DMS114 treated with DMSO at 0.1 percent for 48 hours (cell line): ENCODE measurements around the gene SULT1A3.
"Not testable (repeated sequence)": the region's sequence is repeated elsewhere in the genome, so short reads cannot be mapped to it uniquely, and the experiment has no call there.

Experiments used
- DNase-seq: peaks from one replicate; lab custom pipeline; 2025; ENCODE audit not compliant: unreplicated experiment; lab: John Stamatoyannopoulos, UW

Gene SULT1A3

DNA sequence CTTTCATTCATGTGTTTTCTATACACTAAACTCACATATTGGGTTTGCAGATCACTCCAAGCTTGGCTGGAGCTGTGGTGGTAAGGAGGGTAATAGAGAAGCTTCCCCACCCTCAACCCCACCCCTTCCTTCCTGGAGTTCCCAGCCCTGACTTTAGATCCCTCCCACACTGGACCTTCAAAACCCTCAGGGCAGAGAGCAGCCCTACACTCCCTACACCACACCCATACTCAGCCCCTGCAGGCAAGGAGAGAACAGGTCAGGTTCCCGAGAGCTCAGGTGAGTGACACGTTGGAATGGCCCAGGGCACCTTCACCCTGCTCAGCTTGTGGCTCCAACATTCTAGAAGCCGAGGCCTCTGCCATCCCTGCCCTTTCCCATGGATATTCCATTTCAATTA, at the start of gene SULT1A3:
SULT1A3 (plus strand) TSS at position 207 of the 400 bp plus-strand sequence. CDS start 1,474 bp downstream, outside the sequence.
- DNase-seq: not testable (repeated sequence)

DNA sequence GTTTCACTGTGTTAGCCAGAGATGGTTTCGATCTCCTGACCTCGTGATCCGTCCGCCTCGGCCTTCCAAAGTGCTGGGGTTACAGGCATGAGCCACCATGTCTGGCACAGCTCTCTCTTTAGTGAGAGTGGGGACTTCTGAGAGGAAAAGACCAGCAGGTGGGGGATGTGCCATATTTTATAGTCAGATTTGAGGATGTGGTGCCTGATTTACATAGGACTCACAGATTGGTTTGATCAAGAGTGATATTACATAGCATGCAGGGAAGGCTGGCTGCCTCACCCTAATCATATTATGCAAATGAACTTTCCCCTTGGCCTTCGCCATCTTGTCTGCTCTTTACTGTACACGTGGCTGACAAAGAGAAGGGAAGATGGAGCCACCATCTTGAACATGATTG, 48.0 kb upstream of the SULT1A3 start:
- DNase-seq: no peak

DNA sequence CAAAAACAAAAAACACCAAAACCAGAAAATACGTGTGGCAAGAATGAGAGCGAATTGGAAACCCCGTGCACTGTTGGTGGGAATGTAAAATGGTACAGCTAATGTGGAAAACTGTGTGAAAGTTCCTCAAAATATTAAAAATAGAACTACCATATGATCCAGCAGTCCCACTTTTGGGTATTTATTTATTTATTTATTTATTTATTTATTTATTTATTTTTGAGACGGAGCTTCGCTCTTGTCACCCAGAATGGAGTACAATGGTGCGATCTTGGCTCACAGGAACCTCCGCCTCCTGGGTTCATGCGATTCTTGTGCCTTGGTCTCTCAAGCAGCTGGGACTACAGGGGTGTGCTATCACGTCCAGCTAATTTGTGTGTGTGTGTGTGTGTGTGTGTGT, 46.5 kb upstream of the SULT1A3 start:
- no peak for DNase-seq

DNA sequence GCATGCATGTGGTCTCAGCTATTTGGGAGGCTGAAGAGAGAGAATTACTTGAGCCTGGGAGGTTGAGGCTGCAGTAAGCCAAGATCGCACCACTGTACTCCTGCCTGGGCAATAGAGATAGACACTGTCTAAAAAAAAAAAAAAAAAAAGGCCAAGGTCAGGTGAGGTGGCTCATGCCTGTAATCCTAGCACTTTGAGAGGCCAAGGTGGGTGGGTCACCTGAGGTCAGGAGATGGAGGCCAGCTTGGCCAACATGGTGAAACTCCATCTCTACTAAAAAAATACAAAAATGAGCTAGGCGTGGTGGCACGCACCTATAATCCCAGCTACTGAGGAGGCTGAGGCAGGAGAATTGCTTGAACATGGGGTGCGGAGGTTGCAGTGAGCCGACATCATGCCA, 43.9 kb upstream of the SULT1A3 start:
- no peak for DNase-seq

DNA sequence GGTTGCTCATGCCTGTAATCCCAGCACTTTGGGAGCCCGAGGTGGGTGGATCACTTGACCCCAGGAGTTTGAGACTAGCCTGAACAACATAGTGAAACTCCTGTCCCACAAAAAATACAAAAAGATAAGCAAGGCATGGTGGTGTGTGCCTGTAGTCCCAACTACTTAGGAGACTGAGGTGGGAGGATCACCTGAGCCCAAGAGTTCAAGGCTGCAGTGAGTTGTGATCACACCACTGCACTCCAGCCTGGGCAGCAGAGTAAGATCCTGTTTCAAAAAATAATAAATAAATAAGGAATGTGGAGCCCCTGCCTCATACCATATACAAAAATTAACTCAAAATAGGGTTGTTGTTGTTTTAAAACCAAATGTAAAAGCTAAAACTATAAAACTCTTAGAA, 41.8 kb upstream of the SULT1A3 start:
- no peak for DNase-seq

DNA sequence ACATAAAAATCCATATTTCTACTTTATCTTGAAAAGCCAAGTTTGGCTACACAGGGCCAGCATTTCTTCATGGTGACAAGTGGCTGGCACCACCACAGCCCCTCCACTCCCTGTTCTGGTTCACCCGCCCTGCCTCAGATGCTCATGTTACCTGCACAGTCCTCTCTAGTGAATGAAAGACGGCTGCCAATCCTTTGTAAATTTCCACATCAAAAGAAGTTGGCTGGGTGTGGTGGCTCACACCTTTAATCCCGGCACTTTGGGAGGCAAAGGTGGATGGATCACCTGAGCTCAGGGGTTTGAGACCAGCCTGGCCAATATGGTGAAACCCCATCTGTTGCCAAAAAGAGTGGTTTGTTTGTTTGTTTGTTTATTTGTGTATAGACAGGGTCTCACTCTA, 35.5 kb upstream of the SULT1A3 start:
- no peak for DNase-seq

DNA sequence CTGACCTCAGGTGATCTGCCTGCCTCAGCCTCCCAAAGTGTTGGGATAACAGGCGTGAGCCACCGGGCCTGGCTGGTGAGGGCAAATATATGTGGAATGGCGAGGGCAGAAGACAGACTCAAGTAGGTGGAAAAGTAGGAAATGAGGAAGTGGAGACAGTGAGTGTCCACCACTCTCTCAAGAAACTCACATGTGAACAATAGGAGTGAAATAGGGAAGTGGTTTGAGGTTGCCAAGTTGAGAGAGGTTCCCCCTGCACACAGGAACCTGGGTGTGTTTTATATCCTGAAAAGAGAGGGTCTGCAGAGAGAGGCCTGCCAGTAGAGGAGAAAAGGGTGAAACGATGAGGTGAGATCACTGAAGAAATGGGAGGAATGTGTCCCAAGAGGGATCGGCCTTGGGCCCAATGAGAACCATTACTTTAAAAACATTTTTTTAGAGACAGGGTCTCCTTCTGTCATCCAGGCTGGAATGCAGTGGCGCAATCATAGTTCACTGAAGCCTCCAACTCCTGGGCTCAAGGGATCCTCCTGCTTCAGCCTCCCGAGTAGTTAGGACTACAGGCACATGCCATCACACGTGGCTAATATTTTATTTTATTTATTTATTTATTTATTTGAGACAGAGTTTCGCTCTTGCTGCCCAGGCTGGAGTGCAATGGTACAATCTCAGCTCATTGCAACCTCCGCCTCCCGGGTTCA, 32.7 kb upstream of the SULT1A3 start:
- no peak for DNase-seq

DNA sequence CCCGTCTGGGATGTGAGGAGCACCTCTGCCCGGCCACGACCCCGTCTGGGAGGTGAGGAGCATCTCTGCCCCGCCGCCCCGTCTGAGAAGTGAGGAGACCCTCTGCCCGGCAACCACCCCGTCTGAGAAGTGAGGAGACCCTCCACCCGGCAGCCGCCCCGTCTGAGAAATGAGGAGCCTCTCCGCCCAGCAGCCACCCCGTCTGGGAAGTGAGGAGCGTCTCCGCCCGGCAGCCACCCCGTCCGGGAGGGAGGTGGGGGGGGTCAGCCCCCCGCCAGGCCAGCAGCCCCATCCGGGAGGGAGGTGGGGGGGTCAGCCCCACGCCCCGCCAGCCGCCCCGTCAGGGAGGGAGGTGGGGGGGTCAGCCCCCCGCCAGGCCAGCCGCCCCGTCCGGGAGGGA, 30.3 kb upstream of the SULT1A3 start:
- not testable (repeated sequence) for DNase-seq

DNA sequence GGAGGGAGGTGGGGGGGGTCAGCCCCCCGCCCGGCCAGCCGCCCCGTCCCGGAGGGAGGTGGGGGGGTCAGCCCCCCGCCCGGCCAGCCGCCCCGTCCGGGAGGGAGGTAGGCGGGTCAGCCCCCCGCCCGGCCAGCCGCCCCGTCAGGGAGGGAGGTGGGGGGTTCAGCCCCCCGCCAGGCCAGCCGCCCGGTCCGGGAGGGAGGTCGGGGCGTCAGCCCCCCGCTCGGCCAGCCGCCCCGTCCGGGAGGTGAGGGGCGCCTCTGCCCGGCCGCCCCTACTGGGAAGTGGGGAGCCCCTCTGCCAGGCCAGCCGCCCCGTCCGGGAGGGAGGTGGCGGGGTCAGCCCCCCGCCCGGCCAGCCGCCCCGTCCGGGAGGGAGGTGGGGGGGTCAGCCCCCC, 29.6 kb upstream of the SULT1A3 start:
- DNase-seq: not testable (repeated sequence)

DNA sequence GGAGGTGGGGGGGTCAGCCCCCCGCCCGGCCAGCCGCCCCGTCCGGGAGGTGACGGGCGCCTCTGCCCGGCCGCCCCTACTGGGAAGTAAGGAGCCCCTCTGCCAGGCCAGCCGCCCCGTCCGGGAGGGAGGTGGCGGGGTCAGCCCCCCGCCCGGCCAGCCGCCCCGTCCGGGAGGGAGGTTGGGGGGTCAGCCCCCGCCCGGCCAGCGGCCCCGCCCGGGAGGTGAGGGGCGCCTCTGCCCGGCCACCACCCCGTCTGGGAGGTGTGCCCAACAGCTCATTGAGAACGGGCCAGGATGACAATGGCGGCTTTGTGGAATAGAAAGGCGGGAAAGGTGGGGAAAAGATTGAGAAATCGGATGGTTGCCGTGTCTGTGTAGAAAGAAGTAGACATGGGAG, 28.9 kb upstream of the SULT1A3 start:
- DNase-seq: not testable (repeated sequence)

DNA sequence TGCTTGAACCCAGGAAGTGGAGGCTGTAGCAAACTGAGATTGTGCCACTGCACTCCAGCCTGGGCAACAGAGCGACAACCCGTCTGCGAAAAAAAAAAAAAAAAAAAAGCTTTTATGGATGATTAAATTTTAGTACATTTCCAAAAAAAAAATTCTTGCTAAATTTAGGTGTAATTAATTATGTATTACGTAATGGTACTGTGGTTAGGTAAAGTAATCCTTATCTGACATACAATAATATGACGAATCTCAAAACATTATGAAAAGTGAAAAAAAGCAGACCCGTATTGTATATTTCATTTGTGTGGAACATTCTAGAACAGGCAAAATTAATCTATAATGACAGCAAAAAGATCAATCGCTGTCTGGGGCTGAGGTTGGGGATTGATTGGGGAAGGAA, 26.0 kb upstream of the SULT1A3 start:
- no peak for DNase-seq

DNA sequence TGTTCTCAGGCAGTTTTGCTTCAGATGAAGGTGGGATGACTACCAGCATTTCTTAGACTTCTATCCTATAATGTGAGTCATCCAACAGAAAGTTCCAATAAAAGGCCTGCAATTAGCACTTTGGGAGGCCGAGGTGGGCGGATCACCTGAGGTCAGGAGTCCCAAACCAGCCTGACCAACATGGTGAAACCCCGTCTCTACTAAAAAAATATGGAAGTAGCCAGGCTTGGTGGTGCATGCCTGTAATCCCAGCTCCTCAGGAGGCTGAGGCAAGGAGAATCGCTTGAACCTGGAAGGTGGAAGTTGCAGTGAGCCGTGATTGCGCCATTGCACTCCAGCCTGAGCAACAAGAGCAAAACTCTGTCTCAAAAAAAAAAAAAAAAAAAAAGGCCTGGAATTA, 22.2 kb upstream of the SULT1A3 start:
- not testable (repeated sequence) for DNase-seq

DNA sequence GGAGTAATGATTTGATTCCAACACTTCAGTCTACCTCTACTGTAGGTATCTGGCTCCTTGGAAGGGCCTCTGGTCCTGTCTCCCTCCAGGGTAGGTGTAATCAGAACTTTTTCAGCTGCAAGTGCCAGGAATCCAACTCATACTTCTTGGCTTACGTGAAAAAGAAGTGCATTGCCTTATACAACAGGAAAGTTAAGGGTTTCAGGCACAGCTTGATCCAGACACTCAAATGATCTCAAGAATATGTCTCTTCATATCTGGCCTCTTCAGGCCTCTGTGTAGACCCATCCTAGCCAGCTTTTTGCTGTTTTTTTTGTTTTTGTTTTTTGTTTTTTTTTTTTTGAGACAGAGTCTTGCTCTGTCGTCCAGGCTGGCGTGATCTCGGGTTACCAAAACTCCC, 19.9 kb upstream of the SULT1A3 start:
- no peak for DNase-seq

DNA sequence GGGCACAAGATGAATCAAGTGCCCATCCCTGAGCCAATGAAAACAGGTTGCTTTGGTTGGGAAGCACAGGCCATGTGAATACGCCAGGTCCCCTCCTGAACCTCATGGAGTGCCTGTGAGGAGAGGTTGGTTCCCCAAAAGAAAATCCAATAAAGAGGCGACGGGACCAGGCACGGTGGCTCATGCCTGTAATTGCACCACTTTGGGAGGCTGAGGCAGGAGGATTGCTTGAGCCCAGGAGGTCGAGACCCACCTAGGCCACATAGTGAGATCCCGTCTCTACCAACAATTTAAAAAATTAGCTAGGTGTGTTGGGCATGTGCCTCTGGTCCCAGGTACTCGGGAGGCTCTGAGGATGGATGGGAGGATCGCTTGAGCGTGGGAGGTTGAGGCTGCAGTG, 19.1 kb upstream of the SULT1A3 start:
- no peak for DNase-seq

DNA sequence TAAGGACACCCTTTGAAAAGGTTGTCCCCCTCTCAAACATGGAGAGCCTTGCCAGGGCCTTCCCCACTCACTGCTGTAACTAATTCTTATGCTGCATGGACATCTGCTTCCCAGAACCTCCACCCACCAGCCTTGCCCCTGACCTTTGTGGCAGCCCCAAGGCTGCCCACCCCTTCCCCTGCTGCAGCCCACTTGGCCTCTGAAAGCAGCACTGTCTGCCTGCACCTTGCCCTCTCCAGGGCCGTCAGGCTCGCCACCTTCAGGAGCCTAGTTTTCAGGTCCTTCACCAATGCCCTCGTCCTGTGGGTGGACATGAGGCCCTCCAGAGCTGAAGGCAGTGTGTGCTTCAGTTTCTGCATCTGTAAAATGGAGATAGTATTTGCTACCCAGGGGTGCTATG, 18.3 kb upstream of the SULT1A3 start:
- no peak for DNase-seq

DNA sequence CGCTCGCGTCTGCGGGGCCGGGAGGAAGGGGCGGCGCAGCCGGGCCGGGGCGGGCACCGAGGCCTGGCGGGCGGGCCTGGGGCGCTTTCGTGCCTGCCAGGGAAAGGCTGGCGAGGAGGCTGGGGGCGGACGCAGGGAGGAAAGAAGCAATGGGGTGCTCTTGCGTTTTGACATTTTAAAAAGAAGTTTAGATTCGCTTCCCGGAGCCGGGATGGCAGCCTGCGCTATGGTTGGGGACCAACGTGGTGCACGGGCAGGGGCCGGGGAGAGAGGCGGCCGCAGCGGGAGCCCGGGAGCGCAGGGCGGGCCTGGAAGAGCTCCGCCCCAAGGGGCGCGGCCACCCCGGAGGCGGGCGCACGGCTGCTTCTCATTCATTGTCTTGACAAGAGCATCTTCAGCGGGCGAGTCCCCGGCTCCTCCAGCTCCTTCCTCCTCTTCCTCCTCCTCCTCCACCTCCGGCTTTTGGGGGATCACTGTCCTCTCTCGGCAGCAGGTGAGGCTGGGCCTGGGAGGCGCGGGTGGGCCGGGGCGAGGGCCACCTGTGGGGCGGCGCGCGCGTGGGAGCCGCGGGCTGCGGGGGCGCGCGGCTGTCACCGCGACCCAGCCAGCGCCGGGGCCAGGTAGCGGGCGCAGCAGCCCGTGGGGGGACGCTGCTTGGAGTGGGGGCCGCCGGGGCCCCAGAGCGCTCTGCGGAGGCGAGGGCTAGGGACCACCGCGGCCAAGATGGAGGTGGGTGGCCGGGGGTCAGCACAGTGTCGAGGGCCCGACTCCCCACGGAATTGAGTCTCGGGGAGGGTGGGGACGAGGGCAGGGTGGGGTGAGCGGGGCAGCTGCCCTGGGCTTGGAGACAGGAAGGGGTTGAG, 15.6 kb upstream of the SULT1A3 start, which contains the start of gene CORO1A:
CORO1A (plus strand) TSS at position 370 of the 863 bp plus-strand sequence. CDS start 1,608 bp downstream, outside the sequence.
- DNase-seq: peak; percentile 46

DNA sequence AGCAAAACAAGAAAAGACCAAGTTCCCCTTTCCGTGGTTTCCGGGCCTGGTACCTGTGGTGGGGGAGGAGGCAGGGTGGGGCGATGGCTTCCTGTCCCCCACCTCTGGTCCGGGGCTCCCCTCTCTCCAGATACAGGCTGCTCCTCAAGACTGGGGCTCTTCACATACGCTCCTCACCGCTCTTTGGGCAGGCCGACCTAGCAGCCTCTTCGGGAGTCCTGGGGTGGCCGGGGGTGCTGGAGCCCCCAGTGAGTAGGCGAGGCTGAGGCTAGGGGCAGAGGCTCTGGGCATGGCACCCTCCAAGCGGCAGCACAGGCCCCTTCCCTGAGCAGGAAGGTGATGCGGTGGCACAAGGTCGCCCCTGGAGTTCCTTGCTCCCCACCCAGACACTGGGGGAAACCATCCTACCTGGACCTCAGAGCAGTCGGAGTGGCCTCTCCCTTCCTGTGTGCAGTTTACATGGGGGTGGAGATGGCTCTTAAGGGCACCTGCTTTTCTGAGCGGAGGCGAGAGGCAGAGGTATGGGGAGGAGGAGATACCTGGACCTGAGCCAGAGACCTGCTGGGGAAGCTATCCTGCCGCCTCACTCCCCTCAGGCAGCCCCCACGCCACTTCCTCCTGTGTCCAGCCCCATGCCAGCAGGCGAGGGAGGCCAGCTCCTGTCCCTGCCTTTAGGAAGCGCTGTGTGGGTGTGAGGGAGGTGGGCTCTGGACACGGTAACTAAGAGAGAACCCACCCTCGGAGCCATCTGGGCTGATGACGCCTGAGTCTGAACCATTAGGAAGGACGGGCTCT, 14.8 kb upstream of the SULT1A3 start:
- no peak for DNase-seq

DNA sequence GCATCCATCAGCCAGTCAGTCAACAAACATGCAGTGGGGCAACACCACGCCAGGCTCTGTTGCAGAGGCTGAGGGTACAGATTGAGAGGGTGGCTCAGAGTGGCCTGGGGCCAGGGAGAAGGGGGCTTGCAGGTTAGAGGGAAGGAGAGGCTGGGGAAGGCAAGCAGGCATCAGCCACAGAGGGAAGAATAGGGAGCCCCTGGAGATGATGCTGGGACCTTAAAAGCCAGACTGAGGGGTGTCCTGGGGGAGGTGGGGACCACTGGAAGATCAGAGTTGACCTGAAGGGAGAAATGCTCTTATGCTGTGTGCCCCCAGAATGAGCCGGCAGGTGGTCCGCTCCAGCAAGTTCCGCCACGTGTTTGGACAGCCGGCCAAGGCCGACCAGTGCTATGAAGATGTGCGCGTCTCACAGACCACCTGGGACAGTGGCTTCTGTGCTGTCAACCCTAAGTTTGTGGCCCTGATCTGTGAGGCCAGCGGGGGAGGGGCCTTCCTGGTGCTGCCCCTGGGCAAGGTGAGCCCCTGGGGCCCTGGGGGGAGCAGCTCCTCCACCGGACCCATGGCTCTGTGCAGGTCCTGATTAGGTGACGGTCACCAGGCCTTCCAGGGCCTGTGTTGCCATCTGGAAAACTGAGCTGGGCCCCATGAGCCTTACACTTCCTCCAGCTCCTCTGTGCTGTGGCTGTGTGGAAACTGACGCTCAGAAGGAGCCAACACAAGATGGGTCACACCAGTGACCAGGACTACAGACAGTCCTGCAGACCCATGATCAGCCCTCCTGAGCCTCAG, 14.0 kb upstream of the SULT1A3 start:
- no peak for DNase-seq

DNA sequence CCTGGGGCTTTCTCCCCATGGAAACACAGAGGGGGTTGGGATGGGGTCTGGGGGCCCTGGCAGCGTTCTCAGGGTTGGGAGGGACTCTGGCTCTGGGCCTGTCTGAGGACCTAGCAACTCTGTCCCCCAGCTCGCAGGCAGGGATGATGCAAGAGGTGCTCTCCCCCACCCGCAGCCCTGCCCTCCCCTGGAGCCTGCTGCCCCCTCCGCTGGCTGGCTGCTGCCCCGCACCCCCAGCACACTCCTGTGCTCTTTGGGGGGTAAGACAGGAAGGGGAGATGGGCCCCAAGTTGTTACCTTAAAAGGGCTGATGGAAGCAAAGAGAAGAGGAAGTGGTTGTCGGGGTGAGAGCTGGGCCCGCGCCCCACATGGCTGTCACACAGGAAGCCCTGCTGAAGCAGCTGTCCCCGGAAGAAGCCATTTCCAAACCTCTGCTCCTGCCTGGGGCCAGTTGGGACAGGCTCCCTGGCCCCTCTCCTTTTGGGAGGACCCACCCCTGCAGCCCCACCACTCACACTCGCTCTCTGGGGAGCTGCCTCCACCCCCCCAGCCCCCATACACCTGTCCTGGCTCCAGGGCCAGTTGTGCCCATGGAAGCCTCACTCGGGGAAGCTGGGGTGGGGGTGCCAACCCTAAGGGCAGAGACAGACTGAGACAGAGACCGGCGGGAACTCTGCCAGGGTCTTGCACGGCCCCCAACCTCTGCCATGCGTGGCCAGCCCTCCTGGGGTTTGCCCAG, 13.2 kb upstream of the SULT1A3 start:
- DNase-seq: no peak

DNA sequence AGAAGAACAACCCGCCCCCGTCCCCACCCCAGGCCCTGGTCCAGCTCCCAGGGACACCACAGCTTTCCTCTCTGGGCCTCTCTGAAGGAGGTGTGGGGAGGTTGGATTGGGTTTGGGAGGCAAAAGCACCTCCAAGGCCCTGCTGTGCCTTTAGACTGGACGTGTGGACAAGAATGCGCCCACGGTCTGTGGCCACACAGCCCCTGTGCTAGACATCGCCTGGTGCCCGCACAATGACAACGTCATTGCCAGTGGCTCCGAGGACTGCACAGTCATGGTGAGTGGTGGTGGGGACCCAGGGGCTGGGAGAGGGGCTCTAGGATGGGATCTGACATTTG, 12.6 kb upstream of the SULT1A3 start:
- DNase-seq: no peak
